Cardiac septum (tissue), 1 donor: ENCODE results near the gene ITPR1. TPM values are rescaled to one million over a fixed set of nuclear protein-coding genes. Genes with fewer than 3 reads are reported as not detected.
"Not testable (repeated sequence)": the region's sequence is repeated elsewhere in the genome, so short reads cannot be mapped to it uniquely, and the experiment has no call there.

Experiments used
- DNase-seq: peaks from one replicate; pipeline ENCODE4 v3.0.0-alpha.2; 2020; ENCODE audit warnings: low spot score
- intact Hi-C: fragments of 100-400 bp; cut with DNase I; formaldehyde crosslinking; loops from one replicate; pipeline ENCODE4 v1.14.0; 2022
- total RNA-seq: library from RNA; stranded (reverse); fragmentation: NEBNext Ultra II Directional; extraction: Animal tissue kit (Norgen Biotek cat#: 25700); gene quantifications from one replicate; pipeline ENCODE4 v1.2.1, GENCODE V29; 2021
- donor health status: DM: no; HTN: no; CAD: no.

Gene ITPR1
- total RNA-seq, 1 donor from 2014 or later: 19.5 TPM

DNA sequence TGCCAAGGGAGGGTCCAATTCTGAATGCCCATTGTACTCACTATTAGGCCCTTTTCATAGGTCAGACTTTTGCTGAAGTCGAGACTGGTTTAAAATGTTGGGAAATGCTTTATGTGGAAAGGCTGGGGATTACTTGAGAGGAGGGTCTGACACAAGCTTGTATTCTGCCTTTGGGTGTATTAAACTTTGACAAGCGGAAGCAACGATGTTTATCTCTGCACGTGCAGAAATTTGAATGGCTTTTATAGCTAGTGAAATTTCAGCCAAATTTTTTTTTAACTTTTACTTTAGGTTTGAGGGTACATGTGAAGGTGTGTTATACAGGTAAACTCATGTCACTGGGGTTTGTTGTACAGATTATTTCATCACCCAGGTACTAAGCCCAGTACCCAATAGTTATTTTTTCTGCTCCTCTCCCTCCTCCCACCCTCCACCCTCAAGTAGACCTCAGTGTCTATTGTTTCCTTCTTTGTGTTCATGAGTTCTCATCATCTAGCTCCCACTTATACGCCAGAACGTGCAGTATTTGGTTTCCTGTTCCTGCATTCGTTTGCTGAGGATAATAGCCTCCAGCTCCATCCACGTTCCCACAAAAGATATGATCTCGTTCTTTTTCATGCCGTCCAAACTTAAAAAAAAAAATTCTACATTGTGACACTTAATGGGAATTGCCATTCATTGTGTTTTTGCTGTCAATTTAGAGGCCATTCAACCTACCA lies 263.1 kb downstream of the ITPR1 start:
- intact Hi-C loops: no loop called here
- DNase-seq: peak; percentile 53

DNA sequence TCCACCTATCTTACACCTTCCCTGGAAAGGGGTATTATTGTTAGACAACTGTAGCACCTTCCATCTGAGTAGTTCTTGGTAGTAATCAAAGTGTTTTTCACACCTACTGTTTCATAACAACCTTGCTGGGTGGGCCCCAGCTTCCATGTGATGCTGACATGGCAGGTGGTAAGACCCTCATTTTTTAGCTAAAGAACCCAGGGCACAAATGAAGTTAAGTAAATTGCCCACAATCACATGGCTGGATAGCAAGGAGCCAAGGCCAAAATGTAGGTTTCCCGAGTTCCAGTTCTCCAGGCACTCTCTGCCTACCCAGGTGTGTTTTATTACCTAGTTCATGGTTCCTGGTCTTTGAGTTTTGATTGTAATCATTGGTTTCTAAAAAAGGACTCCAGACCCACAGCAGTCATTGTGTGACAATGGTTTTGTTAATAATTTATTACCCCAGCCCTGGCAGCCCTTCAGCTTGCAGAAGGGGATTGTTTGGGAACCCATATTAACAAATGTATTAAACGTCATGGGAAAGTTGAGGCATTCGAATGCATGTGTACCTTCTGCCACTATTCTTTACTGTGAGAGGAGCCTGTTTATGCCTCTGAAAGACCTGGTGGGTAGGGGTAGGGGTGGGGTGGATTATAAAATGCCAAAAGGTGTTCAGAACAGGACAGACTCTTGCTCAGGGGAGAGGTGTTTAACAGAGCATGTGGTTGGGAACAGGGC lies 263.9 kb downstream of the ITPR1 start:
- DNase-seq: peak; percentile 24
- intact Hi-C loops: no loop called here

DNA sequence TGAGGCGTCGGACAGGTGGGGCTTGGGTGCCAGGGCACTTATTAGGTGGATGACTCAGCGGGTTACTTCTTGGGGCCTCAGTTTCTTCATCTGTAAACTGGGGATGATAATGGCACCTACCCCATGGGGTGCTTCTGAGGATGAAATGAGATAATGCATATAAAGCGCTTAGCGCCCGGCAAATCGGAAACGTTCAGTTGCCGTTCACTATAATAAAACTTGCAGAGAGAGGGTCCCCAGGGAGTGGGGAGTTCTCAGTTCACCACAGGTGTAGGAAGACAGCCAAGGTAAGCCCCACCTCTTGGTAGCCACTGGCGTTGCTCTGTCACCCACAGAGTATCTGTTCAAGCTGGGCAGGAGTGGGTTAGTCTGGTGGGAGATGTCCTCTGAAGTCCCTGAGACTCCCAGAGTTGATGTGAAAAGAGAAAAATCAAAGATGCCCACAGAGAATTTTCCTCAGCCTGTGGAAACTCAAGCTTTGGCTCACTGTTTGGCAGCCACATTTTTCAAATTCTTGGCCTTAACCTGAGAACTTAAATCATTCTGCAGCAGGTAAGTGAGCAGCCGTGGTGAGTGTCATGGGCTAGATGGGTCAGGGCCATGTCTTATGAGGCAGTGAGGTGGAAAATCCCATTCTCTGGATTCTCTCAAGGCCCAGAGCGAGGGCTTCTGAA lies 264.6 kb downstream of the ITPR1 start:
- intact Hi-C loops: no loop called here
- peak; percentile 56 for DNase-seq

DNA sequence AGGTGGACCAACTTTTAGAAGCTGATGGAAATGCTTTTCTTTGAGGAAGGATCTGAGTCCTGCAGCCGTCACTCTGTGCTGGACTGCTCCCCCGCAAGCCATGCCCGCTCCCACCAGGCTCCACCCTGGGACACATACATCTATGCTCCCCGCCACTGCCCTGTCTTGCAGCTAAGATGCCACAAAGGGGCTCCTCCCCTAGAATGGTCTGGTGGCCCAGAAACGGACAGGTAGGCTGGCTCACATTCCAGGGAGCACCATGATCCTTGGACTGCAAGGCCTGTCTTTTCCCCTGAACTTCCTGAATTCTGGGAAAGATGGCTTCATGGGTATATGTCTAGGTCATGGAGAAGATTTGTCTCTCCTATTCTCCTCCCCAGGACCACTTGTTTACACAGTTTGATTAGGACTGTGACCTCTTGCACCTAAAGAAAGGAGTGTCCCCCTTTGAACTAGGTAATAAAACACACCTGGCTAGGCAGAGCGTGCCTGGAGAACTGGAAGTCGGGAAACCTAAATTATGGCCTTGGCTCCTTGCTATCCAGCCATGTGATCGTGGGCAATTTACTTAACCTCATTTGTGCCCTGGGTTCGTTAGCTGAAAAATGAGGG lies 265.2 kb downstream of the ITPR1 start:
- intact Hi-C loops: no loop called here
- DNase-seq: peak; percentile 61

DNA sequence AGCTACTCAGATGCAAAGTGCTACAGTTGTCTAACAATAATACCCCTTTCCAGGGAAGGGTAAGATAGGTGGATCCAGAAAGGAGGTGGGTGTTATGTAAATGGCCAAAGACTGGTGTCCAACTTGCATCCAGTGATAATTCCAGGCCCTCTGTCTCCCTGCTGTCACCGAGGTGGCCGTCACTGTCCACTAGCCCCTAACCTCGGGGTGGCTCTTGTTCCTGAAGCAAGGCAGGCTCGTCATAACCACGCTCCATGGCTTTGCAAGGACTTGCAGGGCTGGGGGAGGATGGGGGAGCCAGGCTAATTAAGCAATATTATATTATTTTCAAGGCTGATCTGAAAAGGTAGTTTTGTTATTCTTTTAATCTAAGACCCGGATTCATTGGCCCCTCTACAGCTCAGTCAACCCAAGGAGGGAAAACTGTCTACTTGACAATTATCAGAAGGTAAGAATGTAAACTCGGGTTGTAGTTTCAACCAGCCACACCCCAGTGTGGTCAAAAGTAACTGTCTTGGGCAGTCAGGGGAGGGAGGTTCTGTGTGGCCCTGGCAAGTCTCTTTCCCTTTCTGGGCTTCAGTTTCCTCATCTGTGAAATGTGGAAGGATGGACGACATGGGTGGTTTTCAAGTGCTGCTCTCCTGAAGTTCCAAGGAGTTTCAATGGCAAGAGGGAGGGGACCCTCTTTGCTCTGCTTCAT lies 266.0 kb downstream of the ITPR1 start:
- intact Hi-C loops: no loop called here

DNA sequence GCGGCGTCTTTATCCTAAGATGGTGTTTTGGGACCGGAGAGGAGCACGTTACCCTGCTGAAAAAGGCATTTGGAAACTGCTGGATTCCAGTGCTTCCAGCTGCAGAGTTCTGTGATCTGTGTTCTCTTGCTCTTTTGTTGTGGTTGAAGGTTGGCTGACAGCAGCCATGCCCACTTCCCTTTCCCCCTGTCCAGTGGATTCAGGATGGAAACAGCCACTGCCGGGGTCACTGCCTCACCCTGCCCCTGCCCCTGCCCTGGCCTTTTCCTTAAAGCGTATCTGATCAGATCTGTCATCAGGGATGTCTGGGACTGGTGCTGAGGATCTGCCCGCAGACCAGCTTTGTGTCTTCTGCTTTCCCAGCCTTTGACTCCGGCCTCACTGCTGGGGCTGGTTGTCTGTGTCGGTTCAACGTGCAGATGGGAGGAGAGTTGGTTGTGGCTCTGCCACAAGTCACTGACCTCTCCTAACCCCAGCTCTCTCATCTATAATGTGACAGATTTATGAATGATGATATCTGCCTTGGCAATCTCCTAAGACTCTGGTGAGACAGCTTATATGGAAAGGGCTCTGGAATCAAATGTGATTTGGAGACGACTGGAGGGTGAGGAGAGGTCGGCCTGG lies 266.7 kb downstream of the ITPR1 start:
- peak; percentile 61 for DNase-seq
- intact Hi-C loops: no loop called here

More for the DNA sequence above, 266.0 kb downstream of the ITPR1 start:
- DNase-seq: peak; percentile 20

DNA sequence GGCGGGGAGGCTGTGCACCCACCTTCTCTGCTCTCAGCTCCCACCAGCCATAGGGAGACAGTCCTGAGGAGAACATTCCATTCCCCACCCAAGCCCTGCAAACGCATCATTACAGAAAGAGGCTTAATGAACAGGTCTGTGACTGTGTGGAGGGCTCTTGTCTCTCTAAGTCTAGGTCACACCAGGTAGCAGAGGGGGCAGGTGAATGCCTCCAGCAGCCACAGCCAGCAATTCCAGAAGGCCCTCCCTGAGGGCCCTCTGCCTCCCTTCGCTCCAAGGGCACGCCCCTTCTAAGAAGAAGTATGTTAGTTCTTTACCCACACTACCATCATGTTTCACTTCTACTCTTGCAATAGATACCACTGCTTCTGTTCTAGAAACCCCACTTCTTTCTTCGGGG lies 268.6 kb downstream of the ITPR1 start:
- no peak for DNase-seq
- intact Hi-C loops: no loop called here

DNA sequence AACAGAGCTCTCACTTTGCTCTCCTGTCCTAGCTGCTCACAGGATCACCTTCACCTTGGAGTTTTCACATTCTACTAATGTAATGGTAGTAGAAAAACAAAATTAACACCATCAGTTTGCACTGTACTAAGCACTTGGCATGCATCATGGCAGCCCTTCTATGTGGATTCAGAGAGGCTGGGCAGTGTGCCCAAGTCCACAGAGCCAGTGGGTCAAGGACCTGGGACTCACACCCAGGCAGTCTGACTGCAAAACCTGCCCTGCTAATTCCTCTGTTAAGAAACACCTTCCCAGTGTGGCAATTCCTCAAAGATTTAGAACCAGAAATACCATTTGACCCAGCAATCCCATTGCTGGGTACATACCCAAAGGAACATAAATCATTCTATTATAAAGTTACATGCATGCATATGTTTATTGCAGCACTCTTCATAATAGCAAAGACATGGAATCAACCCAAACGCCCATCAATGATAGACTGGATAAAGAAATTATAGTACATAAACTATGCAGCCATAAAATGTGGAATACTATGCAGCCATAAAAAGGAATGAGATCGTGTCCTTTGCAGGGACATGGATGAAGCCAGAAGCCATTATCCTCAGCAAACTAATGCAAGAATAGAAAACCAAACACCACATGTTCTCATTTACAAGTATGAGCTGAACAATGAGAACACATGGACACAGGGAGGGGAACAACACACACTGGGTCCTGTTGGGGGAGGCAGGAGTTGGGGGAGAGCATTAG lies 269.5 kb downstream of the ITPR1 start:
- DNase-seq, intact Hi-C loops: not testable (repeated sequence)

DNA sequence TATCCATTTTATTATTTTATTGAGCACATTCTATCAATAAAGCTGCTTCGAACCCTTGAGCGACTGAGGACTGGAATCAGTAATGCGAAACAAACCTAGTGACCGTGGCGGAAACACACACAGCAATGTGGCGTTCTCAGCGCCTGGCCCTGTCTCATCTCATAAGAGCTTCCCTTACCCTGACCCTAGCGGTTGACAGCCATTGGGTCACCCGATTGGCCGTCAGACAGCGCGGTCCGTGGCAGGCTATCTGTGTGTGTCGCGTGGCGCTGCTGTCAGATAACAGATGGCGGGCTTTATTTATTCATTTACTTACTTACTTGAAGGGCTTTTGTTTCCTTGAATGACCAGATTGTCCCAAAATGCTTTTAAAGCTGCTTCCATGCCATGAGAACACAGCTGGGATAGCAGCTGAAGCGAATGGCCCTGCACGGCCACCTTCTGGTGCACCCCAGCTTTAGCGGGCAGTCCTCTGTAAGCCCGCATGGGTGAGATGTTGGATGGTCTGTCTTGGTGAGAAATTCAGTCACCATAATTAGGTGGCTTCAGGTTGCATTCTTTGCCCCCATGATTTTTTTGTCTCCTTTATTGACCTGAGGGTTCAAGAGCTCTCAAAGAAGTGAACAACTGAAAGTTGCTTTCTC lies 270.6 kb downstream of the ITPR1 start:
- intact Hi-C loops: no loop called here
- DNase-seq: no peak

DNA sequence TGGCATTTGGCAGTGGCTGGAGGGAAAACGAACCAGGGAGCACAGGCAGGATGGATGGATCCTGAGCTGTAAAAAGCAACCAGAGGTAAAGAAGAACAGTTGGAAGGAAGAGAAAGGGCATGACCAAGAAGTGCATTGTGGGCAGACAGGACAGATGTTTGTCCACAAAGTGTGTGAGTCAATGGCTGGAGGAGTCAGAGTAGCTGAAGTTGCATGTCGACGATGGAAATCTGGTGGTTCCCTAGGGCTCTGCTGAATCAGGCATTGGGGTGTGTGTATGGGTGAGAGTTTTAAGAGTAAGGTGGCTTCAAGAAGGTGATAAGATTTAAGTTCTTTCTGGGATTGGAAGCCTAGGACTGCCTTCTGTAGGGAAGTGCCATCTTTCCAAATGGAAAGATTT lies 272.1 kb downstream of the ITPR1 start:
- intact Hi-C loops: no loop called here
- DNase-seq: no peak

DNA sequence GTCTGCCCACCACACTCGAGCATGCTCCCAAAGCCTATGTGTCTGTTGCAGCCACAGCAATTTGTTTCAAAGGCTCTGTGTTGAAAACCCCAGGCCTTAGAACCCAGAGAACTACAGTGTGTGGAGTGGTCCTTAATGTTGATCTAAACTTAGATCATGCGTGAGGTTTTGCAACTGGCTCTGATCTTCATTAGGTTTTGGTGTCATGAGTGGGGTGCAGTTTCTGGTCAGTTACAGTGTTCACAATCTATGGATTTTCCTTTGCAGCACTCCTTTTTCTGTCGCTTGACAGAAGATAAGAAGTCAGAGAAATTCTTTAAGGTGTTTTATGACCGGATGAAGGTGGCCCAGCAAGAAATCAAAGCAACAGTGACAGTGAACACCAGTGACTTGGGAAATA lies 273.1 kb downstream of the ITPR1 start:
- DNase-seq: peak; percentile 6
- intact Hi-C loops: no loop called here

DNA sequence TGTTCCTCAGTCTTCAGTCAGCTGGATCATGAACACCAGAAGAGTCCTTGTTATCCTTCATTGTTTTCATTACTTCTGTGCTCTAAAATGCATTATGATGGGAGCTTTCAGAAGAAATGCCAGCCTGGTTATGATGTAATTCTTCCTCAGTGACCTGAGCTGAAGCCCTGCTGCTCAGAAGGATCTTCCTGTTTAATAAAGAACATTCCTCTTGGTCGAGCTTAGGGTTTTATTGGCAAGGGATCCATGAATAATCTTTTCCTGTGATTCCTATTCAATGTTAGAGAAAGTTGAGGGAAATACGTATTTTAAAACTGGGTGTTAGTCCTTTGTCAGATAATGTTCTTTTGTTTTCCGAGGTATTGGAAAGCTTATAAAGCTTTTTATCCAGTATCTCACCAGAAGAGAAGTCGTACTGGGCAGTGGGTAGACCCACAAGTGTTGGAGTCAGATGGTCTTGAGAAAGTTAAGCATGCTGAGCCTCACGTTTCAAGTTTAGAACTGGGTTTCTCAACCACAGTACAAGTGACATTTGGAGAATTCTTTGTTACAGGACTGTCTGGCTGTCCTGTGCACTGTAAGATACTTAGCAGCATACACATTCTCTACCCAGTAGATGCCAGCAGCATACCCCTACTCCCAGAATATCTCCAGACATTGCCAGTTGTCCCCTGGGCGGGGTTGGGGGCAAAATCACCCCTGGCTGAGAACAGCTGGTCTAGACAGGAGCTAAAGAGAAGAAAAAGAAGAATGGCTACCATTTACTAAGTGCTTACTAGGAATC lies 273.8 kb downstream of the ITPR1 start:
- peak; percentile 20 for DNase-seq
- intact Hi-C loops: no loop called here

DNA sequence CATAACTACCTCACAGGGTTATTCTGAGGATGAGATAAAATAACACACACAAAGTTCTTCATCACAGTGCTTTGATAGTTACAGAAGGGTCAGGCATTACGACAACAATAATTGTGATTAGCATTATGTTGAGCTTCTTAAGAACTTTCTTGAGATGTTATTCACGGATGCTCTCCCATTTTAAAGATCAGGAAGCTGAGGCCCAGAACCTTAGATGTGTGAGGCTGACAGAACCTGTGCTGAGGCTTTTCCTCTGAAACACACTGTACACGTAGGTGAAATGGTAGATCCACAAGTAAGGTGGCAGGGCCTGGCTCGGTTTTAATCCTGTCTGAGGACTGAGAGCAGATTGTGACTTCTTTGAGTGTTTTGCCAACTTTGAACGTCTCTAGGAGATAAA lies 274.9 kb downstream of the ITPR1 start:
- no peak for DNase-seq
- intact Hi-C loops: no loop called here

DNA sequence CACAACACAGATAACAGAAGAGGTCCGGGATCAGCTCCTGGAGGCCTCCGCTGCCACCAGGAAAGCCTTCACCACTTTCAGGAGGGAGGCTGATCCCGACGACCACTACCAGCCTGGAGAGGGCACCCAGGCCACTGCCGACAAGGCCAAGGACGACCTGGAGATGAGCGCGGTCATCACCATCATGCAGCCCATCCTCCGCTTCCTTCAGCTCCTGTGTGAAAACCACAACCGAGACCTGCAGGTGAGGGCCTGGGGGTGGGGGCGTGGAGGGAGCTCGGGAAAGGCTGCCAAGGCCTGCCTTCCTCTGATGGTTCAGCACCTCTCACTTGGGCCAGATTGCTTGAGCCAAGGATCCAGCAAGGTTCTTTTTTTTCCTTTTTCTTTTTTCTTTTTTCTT lies 275.4 kb downstream of the ITPR1 start:
- intact Hi-C loops: no loop called here

DNA sequence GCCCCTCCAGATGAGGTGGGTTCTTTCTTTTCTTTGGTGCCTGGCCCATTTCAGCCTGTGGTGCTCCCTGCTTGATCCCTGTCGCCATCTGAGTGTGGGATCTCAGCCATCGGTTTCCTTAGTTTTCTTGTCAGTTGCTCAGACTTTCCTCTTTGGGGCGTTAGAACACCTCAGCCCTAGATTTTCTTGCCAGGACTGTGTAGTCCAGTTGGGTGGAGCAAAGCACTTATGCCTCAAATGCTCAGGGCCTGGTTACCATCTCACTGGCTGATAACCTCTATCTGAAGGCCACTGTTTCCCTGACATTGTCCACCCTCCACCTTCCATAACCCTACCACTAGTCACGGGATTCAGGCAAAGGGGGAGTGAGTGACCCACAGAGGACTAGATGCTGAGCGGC lies 277.4 kb downstream of the ITPR1 start:
- no peak for DNase-seq
- intact Hi-C loops: no loop called here

More for the DNA sequence above, 275.4 kb downstream of the ITPR1 start:
- no peak for DNase-seq

DNA sequence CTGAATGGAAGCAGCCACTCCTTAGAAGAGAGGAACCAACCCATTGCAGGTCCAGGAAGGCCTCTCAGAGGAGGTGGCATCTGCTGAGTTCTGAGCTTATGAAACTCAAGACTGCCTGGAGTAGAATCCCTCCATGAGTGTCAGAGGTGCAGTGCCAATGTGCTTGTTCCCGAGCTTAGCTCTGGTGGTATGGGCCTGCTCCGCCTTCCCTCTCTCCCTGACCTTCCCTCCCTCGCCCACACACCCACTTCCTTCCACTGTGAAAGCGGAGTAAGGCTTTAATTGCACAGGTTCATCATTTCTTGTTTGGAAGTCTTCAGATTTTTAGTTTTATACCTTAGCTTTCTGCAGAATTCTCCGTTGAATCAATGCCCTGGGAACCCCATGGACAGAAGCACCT lies 278.1 kb downstream of the ITPR1 start:
- DNase-seq: no peak
- intact Hi-C loops: no loop called here

DNA sequence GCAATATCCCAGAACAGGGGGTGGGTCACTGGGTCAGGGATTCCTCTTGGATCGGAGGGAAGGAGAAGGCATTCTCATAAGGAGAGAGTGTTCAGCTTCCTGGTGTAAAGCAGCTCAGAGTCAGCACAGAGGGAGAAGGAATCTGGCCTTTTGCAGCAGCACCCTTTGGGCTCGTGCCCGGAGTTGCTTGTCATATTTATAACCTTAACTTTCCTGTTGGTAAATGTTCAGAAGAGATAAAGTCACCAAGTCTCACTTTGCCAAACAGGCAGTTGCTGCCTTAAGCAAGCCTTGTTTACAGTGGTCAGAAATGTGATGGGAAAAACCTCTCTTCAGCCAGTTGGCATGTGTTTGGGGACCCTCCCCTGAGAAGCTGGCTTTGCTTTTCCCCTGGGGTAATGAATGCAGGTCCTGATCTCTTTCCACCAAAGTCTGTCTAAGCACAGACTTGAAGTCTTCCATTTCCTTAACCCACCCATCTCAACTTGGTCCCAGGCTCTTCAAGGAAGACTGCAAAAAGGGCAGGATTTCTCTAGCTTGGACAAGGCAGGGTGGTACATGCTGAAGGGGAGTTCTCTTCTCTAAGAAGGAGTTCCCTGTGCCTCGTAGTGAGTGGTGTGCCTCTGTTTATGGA lies 279.1 kb downstream of the ITPR1 start:
- DNase-seq: peak; percentile 82
- intact Hi-C loops: loop anchor here (1.0 to 2.0 kb wide), 2 partner anchors 53 to 207 kb away; partner anchors contain the start of gene BHLHE40
